ENCODE measurements around the gene BICD1. TPM values are rescaled to one million over a fixed set of nuclear protein-coding genes. Genes with fewer than 3 reads are reported as not detected.

The BICD1 gene
- polyA plus RNA-seq, 2 of the 4 experiments (the other 2 are of a cell fraction), result 13.0 to 24.3 TPM

- Histone ChIP-seq H3K4me2 (no peak overlapping the region), H3K4me3 (no peak overlapping the region), H3K9me3 (peaks cover 14% of the 10 kb centered on the region), H3K4me1 (peaks cover 8% of the 10 kb centered on the region; the same call in 1 of the 3 replicates), H3K27ac (no peak overlapping the region)
- POLR2A ChIA-PET, result no interaction called here
- ATAC-seq (no peak), DNase-seq (ENCODE audit: low read depth in 1 of 2, low spot score in 1 of 2) (no peak), FAIRE-seq (no peak)
- 86% methylated on average over 3 of the region's 3 CpGs for WGBS (ENCODE audit: missing lambda C conversion rate)
- CTCF ChIA-PET, result interaction anchor here (0.9 to 1.1 kb wide), 2 partner anchors 13 to 106 kb away, joined by 3 read pairs; no protein-coding TSS in a partner anchor
- TF ChIP-seq MYC (IDR thresholded peaks at IDR 0.05; ENCODE audit: borderline replicate concordance, low read length), result no peak
- no peak for TF ChIP-seq REST (IDR thresholded peaks at IDR 0.05)
- no peak for TF ChIP-seq USF2 (IDR thresholded peaks at IDR 0.05)
- TF ChIP-seq RARB (CRISPR knock-in tag; IDR thresholded peaks at IDR 0.05), result no peak
- TF ChIP-seq POLR2A (IDR thresholded peaks at IDR 0.05; ENCODE audit: low read length), result no peak
- TF ChIP-seq RAD21 (conservative IDR thresholded peaks at IDR 0.05 in 1 of 2, IDR thresholded peaks at IDR 0.05 in 1 of 2), result no peak
- no peak for TF ChIP-seq ZC3H11A (IDR thresholded peaks at IDR 0.05)
- TF ChIP-seq NR3C1 (IDR thresholded peaks at IDR 0.05), result no peak
- TF ChIP-seq, protein P1, sequence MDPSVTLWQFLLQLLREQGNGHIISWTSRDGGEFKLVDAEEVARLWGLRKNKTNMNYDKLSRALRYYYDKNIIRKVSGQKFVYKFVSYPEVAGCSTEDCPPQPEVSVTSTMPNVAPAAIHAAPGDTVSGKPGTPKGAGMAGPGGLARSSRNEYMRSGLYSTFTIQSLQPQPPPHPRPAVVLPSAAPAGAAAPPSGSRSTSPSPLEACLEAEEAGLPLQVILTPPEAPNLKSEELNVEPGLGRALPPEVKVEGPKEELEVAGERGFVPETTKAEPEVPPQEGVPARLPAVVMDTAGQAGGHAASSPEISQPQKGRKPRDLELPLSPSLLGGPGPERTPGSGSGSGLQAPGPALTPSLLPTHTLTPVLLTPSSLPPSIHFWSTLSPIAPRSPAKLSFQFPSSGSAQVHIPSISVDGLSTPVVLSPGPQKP (IDR thresholded peaks at IDR 0.05; ENCODE audit: low read depth, low read length), result no peak
- TF ChIP-seq CHD2 (IDR thresholded peaks at IDR 0.05; ENCODE audit: low read length, partially characterized antibody), result no peak
- TF ChIP-seq, protein P2, sequence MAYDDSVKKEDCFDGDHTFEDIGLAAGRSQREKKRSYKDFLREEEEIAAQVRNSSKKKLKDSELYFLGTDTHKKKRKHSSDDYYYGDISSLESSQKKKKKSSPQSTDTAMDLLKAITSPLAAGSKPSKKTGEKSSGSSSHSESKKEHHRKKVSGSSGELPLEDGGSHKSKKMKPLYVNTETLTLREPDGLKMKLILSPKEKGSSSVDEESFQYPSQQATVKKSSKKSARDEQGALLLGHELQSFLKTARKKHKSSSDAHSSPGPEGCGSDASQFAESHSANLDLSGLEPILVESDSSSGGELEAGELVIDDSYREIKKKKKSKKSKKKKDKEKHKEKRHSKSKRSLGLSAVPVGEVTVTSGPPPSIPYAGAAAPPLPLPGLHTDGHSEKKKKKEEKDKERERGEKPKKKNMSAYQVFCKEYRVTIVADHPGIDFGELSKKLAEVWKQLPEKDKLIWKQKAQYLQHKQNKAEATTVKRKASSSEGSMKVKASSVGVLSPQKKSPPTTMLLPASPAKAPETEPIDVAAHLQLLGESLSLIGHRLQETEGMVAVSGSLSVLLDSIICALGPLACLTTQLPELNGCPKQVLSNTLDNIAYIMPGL (CRISPR knock-in tag; IDR thresholded peaks at IDR 0.05; ENCODE audit: borderline replicate concordance), result no peak
- TF ChIP-seq EP300 (IDR thresholded peaks at IDR 0.05), result no peak
- no peak for TF ChIP-seq MAZ (IDR thresholded peaks at IDR 0.05; ENCODE audit: borderline replicate concordance, low read depth, low read length)
Measured at GRCh38 chr12:32191445-32191844, 84.8 kb downstream of the BICD1 start.

- no peaks in the 10 kb centered on the region for H3K4me1 ChIP-seq
- peak; percentile 13 for FAIRE-seq
- ATAC-seq, result no peak
- TF ChIP-seq HDAC2 (IDR thresholded peaks at IDR 0.05), result no peak
- no peak for TF ChIP-seq SREBF2 (IDR thresholded peaks at IDR 0.05)
- TF ChIP-seq REST (IDR thresholded peaks at IDR 0.05), result no peak
- TF ChIP-seq E2F6 (IDR thresholded peaks at IDR 0.05; ENCODE audit: borderline replicate concordance, low read depth), result no peak
- TF ChIP-seq MYC (IDR thresholded peaks at IDR 0.05; ENCODE audit: borderline replicate concordance, low read length), result no peak
- TF ChIP-seq HOXA7 (CRISPR knock-in tag; IDR thresholded peaks at IDR 0.05), result no peak
- TF ChIP-seq RFX5 (IDR thresholded peaks at IDR 0.05), result no peak
- TF ChIP-seq MAZ (IDR thresholded peaks at IDR 0.05; ENCODE audit: borderline replicate concordance, low read depth, low read length), result no peak
- TF ChIP-seq CEBPB (IDR thresholded peaks at IDR 0.05), result no peak
- TF ChIP-seq CBX2 (IDR thresholded peaks at IDR 0.05; ENCODE audit: borderline replicate concordance, low read depth), result no peak
- no peak for TF ChIP-seq GATA3 (IDR thresholded peaks at IDR 0.05; ENCODE audit: borderline replicate concordance)
- TF ChIP-seq RNF2 (IDR thresholded peaks at IDR 0.05; ENCODE audit: borderline replicate concordance, low read depth), result no peak
- H3K4me2 ChIP-seq, result no peak overlapping the region
- DNase-seq (ENCODE audit: low read depth in 1 of 2, low spot score in 1 of 2), result no peak
- ChIA-PET CTCF (no interaction called here), POLR2A (no interaction called here)
- 92% methylated on average over 6 of the region's 6 CpGs for WGBS (ENCODE audit: missing lambda C conversion rate)
- H3K4me3 ChIP-seq, result no peak overlapping the region
- no peak overlapping the region for H3K27ac ChIP-seq
- H3K9me3 ChIP-seq, result peaks cover 14% of the 10 kb centered on the region
Measured at GRCh38 chr12:32196250-32197198, 89.9 kb downstream of the BICD1 start.
